Gastroesophageal sphincter (tissue), 3 donors: ENCODE measurements around the gene SYK.

Source experiments
- POLR2A ChIP-seq, 2 donors: fragments of 450-650 bp; IDR thresholded peaks; one replicate each; pipeline ENCODE4 v1.6.1; 2017; ENCODE audit warnings: antibody characterized with exemption in 2 of 2, mild to moderate bottlenecking in 2 of 2, moderate library complexity in 1 of 2
- POLR2AphosphoS5 ChIP-seq: sonication (generic); formaldehyde crosslinking; IDR thresholded peaks from one replicate; pipeline ENCODE4 v1.6.1; 2017; ENCODE audit warnings: antibody characterized with exemption
- TF ChIP-seq, protein P1 (sequence below), 4 experiments: fragments of 200-600 bp in 2 of 4; fragments of 450-650 bp in 2 of 4; sonication (generic) in 1 of 4; IDR thresholded peaks; one replicate each; pipeline ENCODE4 v1.5.1; 2017 to 2019; ENCODE audit warnings: antibody characterized with exemption in 4 of 4, mild to moderate bottlenecking in 2 of 4, moderate library complexity in 2 of 4

DNA sequence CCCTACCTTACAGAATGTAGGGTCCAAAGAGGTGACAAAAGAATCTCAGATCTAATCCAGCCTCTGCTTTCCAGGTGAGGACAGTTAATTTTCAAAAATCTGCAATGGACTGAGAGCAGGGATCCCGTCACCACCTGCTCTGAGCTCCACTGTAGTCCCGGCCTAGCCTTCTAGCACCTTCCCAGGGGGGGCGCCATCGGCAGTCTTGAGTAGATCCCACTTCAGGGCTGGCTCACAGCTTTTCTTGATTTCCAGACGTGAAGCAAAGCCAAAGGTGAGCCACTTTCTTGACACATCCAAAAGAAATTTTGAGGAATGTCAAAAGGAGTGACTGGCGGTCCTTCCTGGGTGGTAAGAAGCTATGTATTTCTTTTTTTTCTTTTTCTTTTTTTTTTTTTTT is 114.1 kb downstream of the SYK start:
- TF ChIP-seq POLR2AphosphoS5 (no peak), POLR2A (IDR thresholded peaks at IDR 0.05) (no peak)
- TF ChIP-seq, protein P1, sequence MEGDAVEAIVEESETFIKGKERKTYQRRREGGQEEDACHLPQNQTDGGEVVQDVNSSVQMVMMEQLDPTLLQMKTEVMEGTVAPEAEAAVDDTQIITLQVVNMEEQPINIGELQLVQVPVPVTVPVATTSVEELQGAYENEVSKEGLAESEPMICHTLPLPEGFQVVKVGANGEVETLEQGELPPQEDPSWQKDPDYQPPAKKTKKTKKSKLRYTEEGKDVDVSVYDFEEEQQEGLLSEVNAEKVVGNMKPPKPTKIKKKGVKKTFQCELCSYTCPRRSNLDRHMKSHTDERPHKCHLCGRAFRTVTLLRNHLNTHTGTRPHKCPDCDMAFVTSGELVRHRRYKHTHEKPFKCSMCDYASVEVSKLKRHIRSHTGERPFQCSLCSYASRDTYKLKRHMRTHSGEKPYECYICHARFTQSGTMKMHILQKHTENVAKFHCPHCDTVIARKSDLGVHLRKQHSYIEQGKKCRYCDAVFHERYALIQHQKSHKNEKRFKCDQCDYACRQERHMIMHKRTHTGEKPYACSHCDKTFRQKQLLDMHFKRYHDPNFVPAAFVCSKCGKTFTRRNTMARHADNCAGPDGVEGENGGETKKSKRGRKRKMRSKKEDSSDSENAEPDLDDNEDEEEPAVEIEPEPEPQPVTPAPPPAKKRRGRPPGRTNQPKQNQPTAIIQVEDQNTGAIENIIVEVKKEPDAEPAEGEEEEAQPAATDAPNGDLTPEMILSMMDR (IDR thresholded peaks at IDR 0.05), result no peak
